ENCODE results near the gene TIAM1. TPM values are rescaled to one million over a fixed set of nuclear protein-coding genes. Genes with fewer than 3 reads are reported as not detected.
A peak's percentile ranks its signal among the peaks of the same experiment; 100 is the strongest.

TIAM1 gene
- total and polyA plus RNA-seq, 2 experiments from 2014 or later = 3.2 to 7.6 TPM

GRCh38 chr21:31132574-31133242, 211.4 kb downstream of the TIAM1 start:
- no peaks in the 10 kb centered on the region for H4K20me1 ChIP-seq (ENCODE audit: insufficient read depth)
- no peak overlapping the region for H3K4me2 ChIP-seq (ENCODE audit: unreplicated experiment)
- no peak overlapping the region for H3K9ac ChIP-seq
- TF ChIP-seq EZH2 (IDR thresholded peaks at IDR 0.05; ENCODE audit: insufficient read depth, poor library complexity, severe bottlenecking) (no peak), EZH2phosphoT487 (IDR thresholded peaks at IDR 0.05; ENCODE audit: insufficient read depth, low read depth) (no peak)
- no peaks in the 10 kb centered on the region for H3K79me2 ChIP-seq (ENCODE audit: insufficient read depth)
- no peak overlapping the region for H3K4me3 ChIP-seq
- no peaks in the 10 kb centered on the region for H3K27me3 ChIP-seq (replicated peaks; ENCODE audit: insufficient read depth)
- WGBS, 2 experiments (ENCODE audit: low coverage in 1 of 2, low lambda C conversion rate in 2 of 2, missing lambda C conversion rate in 2 of 2) = 50 to 53% methylated on average over 11 of the region's 11 CpGs
- H3K9me3 ChIP-seq (ENCODE audit: low read depth) = no peaks in the 10 kb centered on the region
- H2AFZ ChIP-seq = no peak overlapping the region
- no peaks in the 10 kb centered on the region for H3F3A ChIP-seq (ENCODE audit: insufficient read depth)
- H3K36me3 ChIP-seq (ENCODE audit: low read depth) = no peaks in the 10 kb centered on the region
- no peak overlapping the region for H3K27ac ChIP-seq
- peak; percentile 47 for DNase-seq
- in situ Hi-C loops (cut with MboI) = no loop called here
- peaks cover 3% of the 10 kb centered on the region; the same call in 1 of the 2 replicates for H3K4me1 ChIP-seq (ENCODE audit: insufficient read depth)
- no peaks in the 10 kb centered on the region for H3K9me2 ChIP-seq (ENCODE audit: insufficient read depth)

GRCh38 chr21:31130821-31131220, 213.2 kb downstream of the TIAM1 start:
- Histone ChIP-seq H2AFZ (no peak overlapping the region), H3K4me3 (no peak overlapping the region), H3F3A (ENCODE audit: insufficient read depth) (no peaks in the 10 kb centered on the region), H3K9ac (no peak overlapping the region), H3K4me2 (ENCODE audit: unreplicated experiment) (no peak overlapping the region), H3K27ac (no peak overlapping the region), H4K20me1 (ENCODE audit: insufficient read depth) (no peaks in the 10 kb centered on the region), H3K36me3 (ENCODE audit: low read depth) (no peaks in the 10 kb centered on the region), H3K9me2 (ENCODE audit: insufficient read depth) (no peaks in the 10 kb centered on the region), H3K79me2 (ENCODE audit: insufficient read depth) (no peaks in the 10 kb centered on the region), H3K27me3 (replicated peaks; ENCODE audit: insufficient read depth) (no peaks in the 10 kb centered on the region), H3K4me1 (ENCODE audit: insufficient read depth) (no peaks in the 10 kb centered on the region), H3K9me3 (ENCODE audit: low read depth) (no peaks in the 10 kb centered on the region)
- TF ChIP-seq EZH2 (IDR thresholded peaks at IDR 0.05; ENCODE audit: insufficient read depth, poor library complexity, severe bottlenecking) (no peak), EZH2phosphoT487 (IDR thresholded peaks at IDR 0.05; ENCODE audit: insufficient read depth, low read depth) (no peak)
- in situ Hi-C loops (cut with MboI) = no loop called here
- WGBS, 2 experiments (ENCODE audit: low coverage in 1 of 2, low lambda C conversion rate in 2 of 2, missing lambda C conversion rate in 2 of 2) = 80 to 81% methylated on average over 2 of the region's 2 CpGs
- no peak for DNase-seq

- H3K9me2 ChIP-seq (ENCODE audit: insufficient read depth) = no peaks in the 10 kb centered on the region
- H3K27ac ChIP-seq = no peak overlapping the region
- H3K27me3 ChIP-seq (replicated peaks; ENCODE audit: insufficient read depth) = no peaks in the 10 kb centered on the region
- no peaks in the 10 kb centered on the region for H4K20me1 ChIP-seq (ENCODE audit: insufficient read depth)
- H3K9me3 ChIP-seq (ENCODE audit: low read depth) = no peaks in the 10 kb centered on the region
- no peak overlapping the region for H3K4me3 ChIP-seq
- no peak overlapping the region for H2AFZ ChIP-seq
- H3K9ac ChIP-seq = no peak overlapping the region
- 73 to 74% methylated on average over 5 of the region's 5 CpGs for WGBS, 2 experiments (ENCODE audit: low coverage in 1 of 2, low lambda C conversion rate in 2 of 2, missing lambda C conversion rate in 2 of 2)
- H3K4me2 ChIP-seq (ENCODE audit: unreplicated experiment) = no peak overlapping the region
- no peaks in the 10 kb centered on the region for H3K36me3 ChIP-seq (ENCODE audit: low read depth)
- in situ Hi-C loops (cut with MboI) = no loop called here
- DNase-seq = no peak
- no peaks in the 10 kb centered on the region for H3K4me1 ChIP-seq (ENCODE audit: insufficient read depth)
- no peaks in the 10 kb centered on the region for H3K79me2 ChIP-seq (ENCODE audit: insufficient read depth)
- TF ChIP-seq EZH2phosphoT487 (IDR thresholded peaks at IDR 0.05; ENCODE audit: insufficient read depth, low read depth) = no peak
- TF ChIP-seq EZH2 (IDR thresholded peaks at IDR 0.05; ENCODE audit: insufficient read depth, poor library complexity, severe bottlenecking) = no peak
- H3F3A ChIP-seq (ENCODE audit: insufficient read depth) = no peaks in the 10 kb centered on the region
Observed at GRCh38 chr21:31128234-31128633, 215.8 kb downstream of the TIAM1 start.

GRCh38 chr21:31124010-31124409, 220.1 kb downstream of the TIAM1 start:
- no peaks in the 10 kb centered on the region for H4K20me1 ChIP-seq (ENCODE audit: insufficient read depth)
- H3K9me3 ChIP-seq (ENCODE audit: low read depth) = no peaks in the 10 kb centered on the region
- no peak for TF ChIP-seq EZH2phosphoT487 (IDR thresholded peaks at IDR 0.05; ENCODE audit: insufficient read depth, low read depth)
- no peak for TF ChIP-seq EZH2 (IDR thresholded peaks at IDR 0.05; ENCODE audit: insufficient read depth, poor library complexity, severe bottlenecking)
- no peak overlapping the region for H3K4me3 ChIP-seq
- H3K79me2 ChIP-seq (ENCODE audit: insufficient read depth) = no peaks in the 10 kb centered on the region
- H3K4me2 ChIP-seq (ENCODE audit: unreplicated experiment) = no peak overlapping the region
- no peak overlapping the region for H3K27ac ChIP-seq
- in situ Hi-C loops (cut with MboI) = no loop called here
- H3F3A ChIP-seq (ENCODE audit: insufficient read depth) = no peaks in the 10 kb centered on the region
- no peak for DNase-seq
- H3K4me1 ChIP-seq (ENCODE audit: insufficient read depth) = no peaks in the 10 kb centered on the region
- 58 to 61% methylated on average over 6 of the region's 6 CpGs for WGBS, 2 experiments (ENCODE audit: low coverage in 1 of 2, low lambda C conversion rate in 2 of 2, missing lambda C conversion rate in 2 of 2)
- H3K36me3 ChIP-seq (ENCODE audit: low read depth) = no peaks in the 10 kb centered on the region
- H3K27me3 ChIP-seq (replicated peaks; ENCODE audit: insufficient read depth) = no peaks in the 10 kb centered on the region
- no peak overlapping the region for H3K9ac ChIP-seq
- no peaks in the 10 kb centered on the region for H3K9me2 ChIP-seq (ENCODE audit: insufficient read depth)
- H2AFZ ChIP-seq = no peak overlapping the region

All from GM23248 (cell line).